A673 (cell line): ENCODE results near the gene IL11.
A peak's percentile ranks its signal among the peaks of the same experiment; 100 is the strongest.

Source experiments
- EZH2 ChIP-seq: fragments of 200-600 bp; sonication (generic); IDR thresholded peaks from 2 replicates; pipeline ENCODE4 v1.6.1; 2017; ENCODE audit warnings: borderline replicate concordance, low read depth, mild to moderate bottlenecking, mixed read lengths, antibody characterized with exemption, low read length; ENCODE audit not compliant: poor library complexity, severe bottlenecking
- TF ChIP-seq, protein P1 (sequence below): fragments of 300-800, 200-600 bp; sonication (generic); conservative IDR thresholded peaks from 2 replicates; pipeline ENCODE4 v1.5.1; 2017; ENCODE audit warnings: low read depth, mild to moderate bottlenecking, antibody characterized with exemption, low read length, moderate library complexity, mixed read lengths

DNA sequence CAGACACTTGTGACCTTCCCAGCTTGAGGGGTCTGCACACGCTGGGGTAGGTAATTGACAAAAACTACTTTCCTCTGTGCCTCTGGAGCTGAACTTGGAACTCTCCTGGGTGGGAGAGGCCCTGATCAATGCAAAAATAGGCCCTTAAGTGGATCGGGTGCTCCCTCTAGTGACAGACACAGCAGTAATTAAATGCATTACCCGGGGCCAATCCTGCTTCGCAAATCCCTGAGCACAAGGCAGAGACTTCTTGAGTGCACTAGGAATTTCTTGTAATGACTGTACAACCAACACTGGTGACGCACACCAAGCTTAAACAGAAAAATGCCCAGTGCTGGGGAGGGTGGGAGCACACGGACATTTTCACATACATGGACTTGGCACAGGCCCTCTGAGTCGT, 47.9 kb upstream of the IL11 start:
- TF ChIP-seq, protein P1, sequence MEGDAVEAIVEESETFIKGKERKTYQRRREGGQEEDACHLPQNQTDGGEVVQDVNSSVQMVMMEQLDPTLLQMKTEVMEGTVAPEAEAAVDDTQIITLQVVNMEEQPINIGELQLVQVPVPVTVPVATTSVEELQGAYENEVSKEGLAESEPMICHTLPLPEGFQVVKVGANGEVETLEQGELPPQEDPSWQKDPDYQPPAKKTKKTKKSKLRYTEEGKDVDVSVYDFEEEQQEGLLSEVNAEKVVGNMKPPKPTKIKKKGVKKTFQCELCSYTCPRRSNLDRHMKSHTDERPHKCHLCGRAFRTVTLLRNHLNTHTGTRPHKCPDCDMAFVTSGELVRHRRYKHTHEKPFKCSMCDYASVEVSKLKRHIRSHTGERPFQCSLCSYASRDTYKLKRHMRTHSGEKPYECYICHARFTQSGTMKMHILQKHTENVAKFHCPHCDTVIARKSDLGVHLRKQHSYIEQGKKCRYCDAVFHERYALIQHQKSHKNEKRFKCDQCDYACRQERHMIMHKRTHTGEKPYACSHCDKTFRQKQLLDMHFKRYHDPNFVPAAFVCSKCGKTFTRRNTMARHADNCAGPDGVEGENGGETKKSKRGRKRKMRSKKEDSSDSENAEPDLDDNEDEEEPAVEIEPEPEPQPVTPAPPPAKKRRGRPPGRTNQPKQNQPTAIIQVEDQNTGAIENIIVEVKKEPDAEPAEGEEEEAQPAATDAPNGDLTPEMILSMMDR, result peak; percentile 85
- no peak for TF ChIP-seq EZH2
